Fibroblast of upper back skin (primary cell): ENCODE results near the gene POMGNT2.

ENCODE experiments used
- DNase-seq: peaks from one replicate; pipeline ENCODE4 v3.0.0-alpha.2; 2013

Gene POMGNT2

GRCh38 chr3:43102773-43103480 is 3.0 kb downstream of the POMGNT2 start:
- no peak for DNase-seq

GRCh38 chr3:43098761-43099160 is 7.1 kb downstream of the POMGNT2 start:
- DNase-seq: no peak

GRCh38 chr3:43097400-43098080 is 8.3 kb downstream of the POMGNT2 start:
- DNase-seq: no peak

- DNase-seq: no peak
Measured at GRCh38 chr3:43096761-43097160, 9.1 kb downstream of the POMGNT2 start.

GRCh38 chr3:43095370-43095769 is 10.5 kb downstream of the POMGNT2 start:
- DNase-seq: no peak

- no peak for DNase-seq
Measured at GRCh38 chr3:43094851-43095250, 11.0 kb downstream of the POMGNT2 start.

GRCh38 chr3:43094381-43094780 is 11.5 kb downstream of the POMGNT2 start:
- no peak for DNase-seq

GRCh38 chr3:43093974-43094373 is 11.9 kb downstream of the POMGNT2 start:
- DNase-seq: no peak

GRCh38 chr3:43093006-43093405 is 12.9 kb downstream of the POMGNT2 start:
- no peak for DNase-seq

- DNase-seq: no peak
Measured at GRCh38 chr3:43091481-43091880, 14.4 kb downstream of the POMGNT2 start.

GRCh38 chr3:43090238-43090637 is 15.6 kb downstream of the POMGNT2 start:
- no peak for DNase-seq

- DNase-seq: no peak
Measured at GRCh38 chr3:43089081-43089480, 16.8 kb downstream of the POMGNT2 start.

- DNase-seq: no peak
Measured at GRCh38 chr3:43087249-43087776, 18.6 kb downstream of the POMGNT2 start.

GRCh38 chr3:43086460-43087165 is 19.3 kb downstream of the POMGNT2 start:
- peak; percentile 36 for DNase-seq

- no peak for DNase-seq
Measured at GRCh38 chr3:43082457-43082856, 23.4 kb downstream of the POMGNT2 start.

GRCh38 chr3:43081796-43082195 is 24.1 kb downstream of the POMGNT2 start:
- DNase-seq: no peak

- no peak for DNase-seq
Measured at GRCh38 chr3:43080726-43081568, 24.9 kb downstream of the POMGNT2 start.

- no peak for DNase-seq
Measured at GRCh38 chr3:43079536-43080332, 26.1 kb downstream of the POMGNT2 start.

GRCh38 chr3:43077707-43078106 is 28.2 kb downstream of the POMGNT2 start:
- DNase-seq: no peak

GRCh38 chr3:43077261-43077660 is 28.6 kb downstream of the POMGNT2 start:
- DNase-seq: no peak

GRCh38 chr3:43076857-43077256 is 29.0 kb downstream of the POMGNT2 start:
- DNase-seq: no peak
